Pancreas (tissue), 10 donors: Measurements from ENCODE around the gene LRG1. TPM values are rescaled to one million over a fixed set of nuclear protein-coding genes. Genes with fewer than 3 reads are reported as not detected.

Experiments
- ATAC-seq, 4 donors: fragments of 200-7000 bp; cut with Tn5 transposase; one replicate each; pipeline versions ENCODE4 v1.8.0 to v1.9.1; 2020; ENCODE audit warnings: mild to moderate bottlenecking in 4 of 4, moderate library complexity in 4 of 4
- DNase-seq, 6 donors: peaks; one replicate each; pipeline ENCODE4 v3.0.0-alpha.2; 2020
- FAIRE-seq: peaks from 2 replicates; lab custom pipeline; 2012; peaks lifted over from hg19 to GRCh38; lab: Jason Lieb, UNC
- H3K27ac ChIP-seq, 4 donors: fragments of 200-600 bp; sonication (generic); 1 replicate in 3 of 4; 2 replicates in 1 of 4; pipeline versions ENCODE4 v1.5.0 to v1.8.0; 2020
- H3K27me3 ChIP-seq, 4 donors: fragments of 200-600 bp; one replicate each; pipeline ENCODE4 v1.8.0; 2021
- H3K36me3 ChIP-seq, 3 donors: fragments of 200-600 bp; sonication (generic) in 1 of 3; one replicate each; pipeline versions ENCODE4 v1.5.0 to v1.8.0; 2020 to 2021
- H3K4me1 ChIP-seq, 3 donors: fragments of 200-600 bp; one replicate each; pipeline ENCODE4 v1.8.0; 2021
- H3K4me3 ChIP-seq, 4 donors: fragments of 200-600 bp; sonication (generic) in 2 of 4; one replicate each; pipeline versions ENCODE4 v1.5.0 to v1.8.0; 2020 to 2021
- H3K9me3 ChIP-seq, 4 donors: fragments of 200-600 bp; one replicate each; pipeline ENCODE4 v1.8.0; 2021
- CTCF ChIP-seq, 4 donors: fragments of 200-600 bp; sonication (generic) in 3 of 4; IDR thresholded peaks; one replicate each; pipeline versions ENCODE4 v1.5.0 to v1.8.0; 2021; ENCODE audit warnings: antibody characterized with exemption in 4 of 4
- WGBS, 2 donors: extraction: QIAGEN DNeasy Blood & Tissue Kit; methylation state at CpG; one replicate each; pipeline ENCODE4 v1.1.7; 2013; 5-methylcytosine and 5-hydroxymethylcytosine counted together
- intact Hi-C, 3 donors: fragments of 100-400 bp; cut with DNase I; formaldehyde crosslinking; loops; one replicate each; pipeline versions ENCODE4 v1.11.1 to v1.14.2; 2022
- polyA plus RNA-seq, 2 donors: library from polyadenylated mRNA; stranded (reverse); fragments of 200-250 nt; gene quantifications; one replicate each; pipeline ENCODE4 v1.2.3, GENCODE V29; 2013
- total RNA-seq, 6 donors: library from RNA; stranded (reverse); fragmentation: NEBNext Ultra II Directional in 4 of 6; extraction: Animal tissue kit (Norgen Biotek cat#: 25700) in 4 of 6; gene quantifications; one replicate each; pipeline versions ENCODE4 v1.2.1 to v1.2.4, GENCODE V29; 2021 to 2023
- donor health status: healthy with polysubstance abuse.
- donor health status: DM: no; HTN: no; CAD: no; lungs with moderate emphysema.
- donor health status: DM: no; HTN: no; CAD: no.
- donor health status: control.
- donor health status: control.
- donor health status: Bipolar disorder and iron deficiency.
- donor health status: DM: yes; HTN: yes; CAD: no.
- donor health status: DM: no; HTN: no; CAD: no.
- donor health status: DM: no; HTN: no; CAD: no.
- donor health status: DM: yes; HTN: yes; CAD: no.

The LRG1 gene
- total and polyA plus RNA-seq, 8 donors = 7.9 to 53.6 (median 18.7) TPM

GRCh38 chr19:4518345-4519171 is 21.3 kb downstream of the LRG1 start, which contains the start of gene PLIN4:
Gene PLIN4, minus strand, starts transcription at chr19:4518486. Its CDS starts 214 bp downstream, at chr19:4518272.
- H3K36me3 ChIP-seq = no peaks in the 10 kb centered on the region
- H3K4me3 ChIP-seq = no peak within 1 kb of the TSS
- no peak within 1 kb of the TSS for H3K27ac ChIP-seq
- FAIRE-seq (no peak), ATAC-seq (peak; percentile 64 to 91 (median 82)), DNase-seq (peak in 5 of 6 donors; percentile 64 to 86 (median 71))
- TF ChIP-seq CTCF (IDR thresholded peaks at IDR 0.05) = no peak
- intact Hi-C loops = no loop called here
- H3K4me1 ChIP-seq = no peaks in the 10 kb centered on the region
- no peaks in the 10 kb centered on the region for H3K27me3 ChIP-seq
- H3K9me3 ChIP-seq = no peaks in the 10 kb centered on the region
- WGBS, 2 donors = 72 to 77% methylated on average over 30 to 34 of the region's 34 CpGs

- intact Hi-C loops = no loop called here
- Histone ChIP-seq H3K27me3 (no peaks in the 10 kb centered on the region), H3K27ac (no peak overlapping the region), H3K36me3 (no peaks in the 10 kb centered on the region), H3K4me1 (no peaks in the 10 kb centered on the region), H3K9me3 (no peaks in the 10 kb centered on the region), H3K4me3 (no peak overlapping the region)
- no peak for ATAC-seq
- no peak for TF ChIP-seq CTCF (IDR thresholded peaks at IDR 0.05)
- FAIRE-seq = no peak
- 86 to 89% methylated on average over 24 of the region's 24 CpGs for WGBS, 2 donors
- peak in 1 of 6 donors; percentile 77 for DNase-seq
These were observed 22.3 kb downstream of the LRG1 start for GRCh38 chr19:4517451-4518057.

- Histone ChIP-seq H3K36me3 (no peaks in the 10 kb centered on the region), H3K27ac (no peak overlapping the region), H3K4me3 (no peak overlapping the region), H3K9me3 (no peaks in the 10 kb centered on the region), H3K4me1 (no peaks in the 10 kb centered on the region), H3K27me3 (no peaks in the 10 kb centered on the region)
- no peak for ATAC-seq
- intact Hi-C loops = no loop called here
- peak in 1 of 6 donors; percentile 65 for DNase-seq
- no peak for TF ChIP-seq CTCF (IDR thresholded peaks at IDR 0.05)
- WGBS, 2 donors = 82 to 84% methylated on average over 8 of the region's 8 CpGs
- FAIRE-seq = no peak
These were observed 22.9 kb downstream of the LRG1 start for GRCh38 chr19:4516939-4517300.

- no peak overlapping the region for H3K27ac ChIP-seq
- no peak overlapping the region for H3K4me3 ChIP-seq
- WGBS, 2 donors = 87 to 91% methylated on average over 14 of the region's 14 CpGs
- TF ChIP-seq CTCF (IDR thresholded peaks at IDR 0.05) = no peak
- DNase-seq (no peak), FAIRE-seq (no peak), ATAC-seq (no peak)
- intact Hi-C loops = no loop called here
- no peaks in the 10 kb centered on the region for H3K4me1 ChIP-seq
- no peaks in the 10 kb centered on the region for H3K36me3 ChIP-seq
- H3K9me3 ChIP-seq = no peaks in the 10 kb centered on the region
- H3K27me3 ChIP-seq = no peaks in the 10 kb centered on the region
These were observed 23.5 kb downstream of the LRG1 start for GRCh38 chr19:4516199-4516938.
